Activated CD8-positive, alpha-beta memory T cell treated with anti-CD3 and anti-CD28 coated beads, Interleukin-2, amount 50 U/mL, for 1 hour (primary cell): ENCODE data around the gene LRP2.

Experiments
- DNase-seq: peaks from one replicate; pipeline ENCODE4 v3.0.0-alpha.2; 2020; ENCODE audit errors: extremely low read depth

The LRP2 gene

DNA sequence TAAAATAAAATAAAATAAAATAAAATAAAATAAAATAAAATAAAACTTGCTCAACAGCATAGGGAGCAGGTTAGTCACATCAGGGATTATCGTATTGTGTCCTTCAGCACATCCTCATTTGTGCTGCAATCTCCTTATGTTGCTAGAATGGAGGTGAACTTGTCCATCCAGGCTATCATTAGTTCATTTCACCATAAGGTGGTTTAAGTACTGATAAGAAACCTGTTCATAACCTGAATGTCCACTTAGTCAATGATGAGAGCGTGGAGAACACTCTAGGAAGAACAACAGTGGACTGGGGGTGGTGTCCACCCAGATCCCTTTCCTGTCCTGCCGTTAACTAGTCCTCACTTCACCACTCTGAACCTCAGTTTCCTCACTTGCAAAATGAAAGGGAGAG lies 271.1 kb downstream of the LRP2 start:
- no peak for DNase-seq

DNA sequence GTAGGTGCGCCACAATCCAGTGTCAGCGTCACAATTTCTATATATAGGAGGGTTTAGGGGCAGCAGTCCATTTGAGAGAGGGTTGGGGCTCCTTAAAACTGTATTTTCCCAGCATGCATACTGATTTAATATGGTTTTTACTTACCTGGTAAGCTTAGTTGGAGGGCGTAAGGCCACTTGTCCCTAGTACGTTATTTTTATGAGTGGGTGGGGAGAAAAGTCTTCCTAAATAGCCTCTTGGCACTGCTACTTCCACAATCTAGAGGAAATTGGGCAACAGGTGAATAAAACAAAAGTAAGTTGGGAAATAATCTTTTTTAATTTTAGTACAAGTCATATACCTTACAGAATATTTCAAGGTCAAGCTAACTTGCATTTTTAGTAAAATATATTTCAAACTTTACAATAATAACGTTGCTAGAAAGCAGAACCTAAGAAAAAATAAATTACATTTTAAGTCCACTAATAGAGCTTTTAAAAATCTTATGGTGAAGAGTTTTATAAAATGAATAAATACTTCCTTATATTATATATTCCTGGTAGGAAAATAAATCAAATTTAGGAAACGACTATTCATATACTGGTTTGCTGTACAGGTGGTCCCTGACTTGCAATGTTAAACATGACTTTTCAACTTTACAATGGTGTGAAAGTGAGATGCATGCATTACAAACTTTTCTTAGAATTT lies 272.1 kb downstream of the LRP2 start:
- no peak for DNase-seq

DNA sequence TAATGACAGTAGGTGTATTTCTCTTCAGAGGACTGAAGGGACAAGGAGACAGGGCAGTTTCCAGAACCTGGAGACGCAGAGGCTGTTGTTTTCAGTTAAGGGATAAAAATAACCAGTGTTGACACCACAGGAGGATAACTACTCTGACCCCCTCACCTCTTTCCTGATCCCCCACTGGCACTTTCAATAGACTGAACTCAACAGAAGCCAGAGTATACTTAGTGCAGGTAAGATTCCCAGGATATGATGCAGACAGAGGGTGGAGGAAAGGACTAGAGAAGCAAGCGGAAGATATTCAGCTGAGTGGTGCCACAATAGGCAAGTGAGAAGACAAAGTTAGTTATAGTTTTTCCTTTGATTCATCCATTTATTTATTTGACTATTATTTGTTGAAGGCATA lies 273.2 kb downstream of the LRP2 start:
- no peak for DNase-seq

DNA sequence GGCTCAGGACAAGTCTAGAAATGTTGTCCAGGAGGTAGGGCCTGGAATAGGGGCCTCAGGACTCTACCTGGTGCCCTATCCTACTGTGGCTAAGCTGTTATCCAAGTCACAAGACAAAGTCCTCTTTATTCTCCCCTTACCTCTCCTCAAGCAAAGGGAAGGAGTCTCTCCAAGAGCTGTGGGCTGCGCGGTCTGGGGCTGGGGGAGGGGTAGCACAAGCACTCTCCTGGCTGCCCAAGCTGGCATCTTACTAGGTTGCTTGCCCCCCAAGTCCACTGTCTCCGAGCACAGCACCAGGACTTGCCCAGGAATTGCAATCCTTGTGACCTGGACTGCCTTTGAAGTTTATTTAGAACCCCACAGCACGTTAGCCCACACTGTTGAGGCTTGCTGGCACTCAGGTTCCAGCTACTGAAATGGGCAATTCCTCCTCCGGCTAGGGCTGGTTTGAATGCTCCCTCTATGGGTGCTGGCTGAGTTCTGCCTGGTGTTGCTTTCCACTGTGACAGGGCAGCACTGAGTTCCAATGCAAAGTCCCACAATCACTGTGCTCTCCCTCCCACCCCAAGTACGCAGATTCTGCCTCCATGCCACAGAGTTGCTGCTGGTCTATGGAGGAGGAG lies 274.5 kb downstream of the LRP2 start:
- DNase-seq: no peak

DNA sequence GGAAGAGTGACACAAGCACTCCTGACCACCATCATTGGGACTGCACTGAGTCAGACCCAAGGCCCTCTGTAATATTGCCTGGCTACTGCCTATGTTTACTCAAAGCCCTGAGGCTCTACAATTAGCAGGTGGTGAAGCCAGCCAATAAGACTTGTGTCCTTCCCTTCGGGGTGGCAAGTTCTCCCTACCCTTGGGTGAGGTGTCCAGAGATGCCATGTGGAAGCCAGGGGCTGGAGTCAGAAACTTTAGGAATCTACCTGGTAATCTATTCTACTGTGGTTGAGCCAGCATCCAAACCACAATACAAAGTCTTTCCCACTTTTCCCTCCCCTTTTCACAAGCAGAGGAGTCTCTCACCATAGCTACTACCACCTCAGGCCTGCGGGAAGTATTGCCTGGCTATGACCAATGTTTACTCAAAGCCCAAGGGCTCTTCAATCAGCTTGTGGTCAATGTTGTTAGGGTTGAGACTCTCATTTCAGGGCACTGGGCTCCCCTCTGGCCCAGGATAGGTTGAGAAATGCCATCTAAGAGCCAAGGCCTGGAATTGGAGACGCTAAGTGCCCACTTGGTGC lies 275.4 kb downstream of the LRP2 start:
- no peak for DNase-seq

DNA sequence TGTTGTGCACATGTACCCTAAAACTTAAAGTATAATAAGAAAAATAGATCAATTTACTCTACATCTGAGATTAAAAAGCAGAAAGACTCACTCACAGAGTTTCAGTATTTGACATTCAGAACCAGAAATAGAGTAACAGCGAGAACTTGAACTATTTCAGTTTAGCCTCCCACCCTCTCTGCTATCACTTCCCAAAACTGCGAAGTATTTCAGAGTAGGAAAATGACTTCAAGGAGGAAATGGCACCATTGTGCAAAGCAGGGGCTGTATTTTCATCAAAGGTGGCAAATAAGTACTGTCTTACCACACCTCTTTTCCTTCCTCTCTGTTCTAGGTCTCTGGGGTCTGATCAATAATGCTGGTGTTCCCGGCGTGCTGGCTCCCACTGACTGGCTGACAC lies 279.3 kb downstream of the LRP2 start:
- no peak for DNase-seq

DNA sequence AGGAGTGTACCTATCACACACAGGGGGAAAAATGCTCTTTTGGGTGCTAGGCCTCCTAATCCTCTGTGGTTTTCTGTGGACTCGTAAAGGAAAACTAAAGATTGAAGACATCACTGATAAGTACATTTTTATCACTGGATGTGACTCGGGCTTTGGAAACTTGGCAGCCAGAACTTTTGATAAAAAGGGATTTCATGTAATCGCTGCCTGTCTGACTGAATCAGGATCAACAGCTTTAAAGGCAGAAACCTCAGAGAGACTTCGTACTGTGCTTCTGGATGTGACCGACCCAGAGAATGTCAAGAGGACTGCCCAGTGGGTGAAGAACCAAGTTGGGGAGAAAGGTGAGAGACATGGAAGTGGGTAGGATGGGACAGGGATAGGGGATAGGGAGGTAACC lies 280.8 kb downstream of the LRP2 start:
- no peak for DNase-seq

DNA sequence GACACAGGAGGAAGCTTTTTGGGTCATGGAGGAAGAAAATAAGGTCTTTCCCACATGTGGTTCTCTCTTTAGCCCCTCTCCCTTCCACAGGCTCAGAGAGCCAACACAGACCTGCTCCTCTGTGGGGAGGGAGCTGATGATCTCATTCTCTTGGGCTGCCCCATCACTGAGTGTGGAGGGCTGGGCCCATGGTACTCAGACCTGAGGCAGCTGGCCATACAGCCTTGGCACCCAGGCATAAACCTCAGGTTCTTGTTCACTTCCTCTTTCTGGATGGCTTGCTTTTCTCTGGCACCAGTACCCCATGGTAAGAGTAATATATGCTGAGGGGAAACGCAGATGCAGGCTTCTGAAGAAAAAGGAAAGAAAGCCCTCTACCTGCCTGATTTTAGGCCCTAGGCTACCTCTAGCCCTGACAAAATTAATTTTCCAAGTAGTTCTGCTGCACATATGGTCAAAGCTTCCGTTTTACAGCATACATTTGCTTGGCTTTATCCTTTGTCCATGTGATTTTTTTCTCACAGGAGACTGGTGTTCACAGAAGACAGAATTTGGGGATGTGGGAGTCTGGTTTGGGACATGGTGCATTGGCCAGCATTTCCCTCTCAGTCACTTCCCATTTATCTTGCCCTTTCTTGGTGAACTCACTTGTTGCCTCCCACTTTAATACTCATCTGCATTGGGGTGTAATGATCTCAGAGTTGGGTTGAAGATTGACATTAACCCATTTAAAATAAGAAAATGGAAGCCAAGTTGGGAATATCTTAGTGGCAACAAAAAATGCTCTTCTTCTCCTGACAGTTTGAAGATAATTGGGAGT lies 281.9 kb downstream of the LRP2 start:
- no peak for DNase-seq

DNA sequence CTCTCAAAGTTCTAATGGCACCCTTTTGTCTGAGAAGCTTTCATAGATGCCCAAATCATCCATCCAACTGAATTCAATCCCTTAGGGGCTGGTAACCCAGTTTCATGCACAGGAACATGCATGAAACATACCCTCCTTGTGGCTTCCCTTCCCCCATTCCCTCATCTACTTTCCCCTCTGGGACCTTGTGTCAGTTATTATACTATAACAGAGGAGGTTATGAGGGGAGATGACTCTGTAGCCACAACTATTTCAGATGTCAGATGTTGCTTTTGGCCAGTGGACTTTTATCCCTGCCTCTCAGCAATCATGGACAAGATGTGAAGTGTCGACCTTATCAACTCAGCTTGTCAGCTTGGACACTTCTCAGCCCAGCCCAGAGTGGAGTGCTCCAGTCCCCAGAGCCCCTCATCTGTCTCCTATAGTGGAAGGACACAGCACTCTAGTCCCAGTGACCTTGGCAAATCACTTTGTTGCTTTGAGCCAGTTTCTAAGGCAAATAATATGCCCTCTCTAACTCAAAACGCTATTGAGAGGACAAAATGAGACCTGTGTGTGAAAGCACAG lies 284.6 kb downstream of the LRP2 start:
- no peak for DNase-seq
